Prostate gland (tissue), 2 donors: ENCODE data around the gene NOX3. TPM values are rescaled to one million over a fixed set of nuclear protein-coding genes. Genes with fewer than 3 reads are reported as not detected.
"Not testable (repeated sequence)": the region's sequence is repeated elsewhere in the genome, so short reads cannot be mapped to it uniquely, and the experiment has no call there.

ENCODE experiments used
- DNase-seq: peaks from one replicate; pipeline ENCODE4 v3.0.0-alpha.2; 2019; ENCODE audit warnings: low spot score
- H3K27ac ChIP-seq, 2 donors: fragments of 200-600 bp; sonication (generic); 2 replicates each; pipeline ENCODE4 v1.5.1; 2017 to 2019
- H3K27me3 ChIP-seq: fragments of 200-600 bp; sonication (generic); replicated peaks from 2 replicates; pipeline ENCODE4 v1.5.1; 2019; ENCODE audit not compliant: insufficient read depth
- H3K36me3 ChIP-seq, 2 donors: fragments of 200-600 bp; sonication (generic); 1 replicate in 1 of 2; 2 replicates in 1 of 2; pipeline versions ENCODE4 v1.5.1 to v1.8.1; 2017 to 2019
- H3K4me1 ChIP-seq: fragments of 200-600 bp; sonication (generic); replicated peaks from 2 replicates; pipeline ENCODE4 v1.5.1; 2019
- H3K4me3 ChIP-seq, 2 donors: fragments of 200-600 bp; sonication (generic); 2 replicates each; pipeline ENCODE4 v1.5.1; 2017 to 2019
- H3K9me3 ChIP-seq: fragments of 200-600 bp; sonication (generic); 2 replicates; pipeline ENCODE4 v1.5.1; 2017
- POLR2A ChIP-seq: fragments of 450-650 bp; IDR thresholded peaks from one replicate; pipeline ENCODE4 v1.6.1; 2016; ENCODE audit warnings: antibody characterized with exemption, mild to moderate bottlenecking
- POLR2AphosphoS5 ChIP-seq: sonication (generic); formaldehyde crosslinking; IDR thresholded peaks from one replicate; pipeline ENCODE4 v1.6.1; 2017; ENCODE audit warnings: antibody characterized with exemption
- WGBS: methylation state at CpG from one replicate; pipeline ENCODE4 v1.1.5; 2018; 5-methylcytosine and 5-hydroxymethylcytosine counted together
- intact Hi-C: fragments of 100-400 bp; cut with DNase I; formaldehyde crosslinking; loops from one replicate; pipeline ENCODE4 v1.14.2; 2022
- total RNA-seq, 2 donors: library from RNA; depleted of rRNA; stranded (reverse); fragments of >200 nt; gene quantifications; one replicate each; pipeline ENCODE4 v1.1.0, GENCODE V29; 2016
- TF ChIP-seq, protein P1 (sequence below), 4 experiments: fragments of 200-600 bp in 2 of 4; fragments of 450-650 bp in 2 of 4; sonication (generic) in 2 of 4; IDR thresholded peaks; 1 replicate in 3 of 4; 2 replicates in 1 of 4; pipeline ENCODE4 v1.5.1; 2016 to 2019; ENCODE audit warnings: antibody characterized with exemption in 4 of 4, mild to moderate bottlenecking in 2 of 4, moderate library complexity in 2 of 4

NOX3 gene
- total RNA-seq, 2 donors from 2014 or later, result not detected

DNA sequence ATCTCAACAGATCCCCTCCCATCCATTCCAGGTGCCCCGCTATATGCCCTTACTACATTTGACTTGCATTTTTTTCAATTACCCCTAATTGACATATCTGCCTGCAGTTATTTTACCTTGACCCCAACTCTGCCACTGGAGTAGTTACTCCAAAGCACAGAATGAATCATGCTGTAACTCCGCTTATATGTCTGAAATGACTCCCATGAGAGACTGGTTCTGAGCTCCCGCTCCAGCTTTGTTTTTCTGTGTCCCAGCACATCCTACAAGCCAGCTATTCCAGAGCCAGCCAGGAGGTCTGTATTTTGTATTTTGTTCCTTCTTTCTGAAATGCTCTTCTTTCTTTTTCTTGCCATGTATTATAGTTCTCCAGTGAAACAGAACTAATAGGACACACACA is 10.9 kb upstream of the NOX3 start:
- DNase-seq, result no peak
- Histone ChIP-seq H3K4me1 (no peaks in the 10 kb centered on the region), H3K36me3 (no peaks in the 10 kb centered on the region), H3K4me3 (no peak overlapping the region), H3K27ac (no peak overlapping the region), H3K27me3 (no peaks in the 10 kb centered on the region), H3K9me3 (no peaks in the 10 kb centered on the region)
- TF ChIP-seq POLR2A (no peak), POLR2AphosphoS5 (no peak)
- TF ChIP-seq, protein P1, sequence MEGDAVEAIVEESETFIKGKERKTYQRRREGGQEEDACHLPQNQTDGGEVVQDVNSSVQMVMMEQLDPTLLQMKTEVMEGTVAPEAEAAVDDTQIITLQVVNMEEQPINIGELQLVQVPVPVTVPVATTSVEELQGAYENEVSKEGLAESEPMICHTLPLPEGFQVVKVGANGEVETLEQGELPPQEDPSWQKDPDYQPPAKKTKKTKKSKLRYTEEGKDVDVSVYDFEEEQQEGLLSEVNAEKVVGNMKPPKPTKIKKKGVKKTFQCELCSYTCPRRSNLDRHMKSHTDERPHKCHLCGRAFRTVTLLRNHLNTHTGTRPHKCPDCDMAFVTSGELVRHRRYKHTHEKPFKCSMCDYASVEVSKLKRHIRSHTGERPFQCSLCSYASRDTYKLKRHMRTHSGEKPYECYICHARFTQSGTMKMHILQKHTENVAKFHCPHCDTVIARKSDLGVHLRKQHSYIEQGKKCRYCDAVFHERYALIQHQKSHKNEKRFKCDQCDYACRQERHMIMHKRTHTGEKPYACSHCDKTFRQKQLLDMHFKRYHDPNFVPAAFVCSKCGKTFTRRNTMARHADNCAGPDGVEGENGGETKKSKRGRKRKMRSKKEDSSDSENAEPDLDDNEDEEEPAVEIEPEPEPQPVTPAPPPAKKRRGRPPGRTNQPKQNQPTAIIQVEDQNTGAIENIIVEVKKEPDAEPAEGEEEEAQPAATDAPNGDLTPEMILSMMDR (IDR thresholded peaks at IDR 0.05), result no peak
- intact Hi-C loops, result no loop called here
- over 99% methylated on average over 3 of the region's 3 CpGs for whole genome bisulfite sequencing

DNA sequence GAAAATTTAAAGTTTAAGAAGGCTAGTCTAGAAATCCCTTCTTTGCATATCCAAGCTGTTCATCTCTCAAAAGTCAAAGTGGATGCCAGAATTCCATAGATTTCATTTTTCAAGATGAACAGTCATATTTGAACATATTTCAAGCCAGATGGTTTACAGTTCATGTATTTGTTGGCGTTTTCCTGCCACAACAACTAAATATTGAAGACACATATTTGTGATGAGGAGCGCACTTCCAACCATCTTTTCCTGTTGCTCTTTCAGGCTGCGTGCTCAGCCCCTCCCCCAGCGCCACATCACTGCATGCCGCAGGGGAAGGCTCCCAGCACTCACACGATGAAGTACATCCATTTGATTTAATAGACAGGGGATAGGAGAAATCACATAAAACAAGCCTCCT is 5.9 kb upstream of the NOX3 start:
- H3K4me3 ChIP-seq, result no peak overlapping the region
- intact Hi-C loops, result no loop called here
- H3K4me1 ChIP-seq, result no peaks in the 10 kb centered on the region
- H3K27me3 ChIP-seq, result no peaks in the 10 kb centered on the region
- no peaks in the 10 kb centered on the region for H3K36me3 ChIP-seq
- no peak for DNase-seq
- H3K9me3 ChIP-seq, result no peaks in the 10 kb centered on the region
- no peak overlapping the region for H3K27ac ChIP-seq
- 58% methylated on average over 6 of the region's 6 CpGs for WGBS
- TF ChIP-seq POLR2AphosphoS5, result no peak
- TF ChIP-seq, protein P1 (IDR thresholded peaks at IDR 0.05), result no peak
- TF ChIP-seq POLR2A, result no peak

DNA sequence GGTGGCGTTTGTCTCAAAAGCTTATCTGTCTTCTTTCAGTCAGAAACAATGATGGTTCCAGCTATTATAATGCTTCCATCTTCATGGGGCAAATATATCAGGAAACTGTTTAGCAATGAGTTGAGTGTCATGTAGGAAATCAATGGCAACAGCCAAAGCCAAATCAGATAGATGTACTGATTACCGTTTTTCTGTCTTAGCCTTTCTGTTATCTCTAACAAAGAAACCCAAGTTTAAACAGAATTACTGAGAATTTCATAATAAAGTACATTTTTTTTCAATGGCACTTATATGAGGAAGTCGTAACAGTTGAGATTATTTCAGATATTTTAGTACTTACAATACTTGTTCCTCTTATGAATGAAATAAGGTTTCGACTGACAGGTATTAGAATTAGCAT is 1.2 kb downstream of the NOX3 start:
- Histone ChIP-seq H3K36me3 (no peaks in the 10 kb centered on the region), H3K4me3 (no peak overlapping the region), H3K9me3 (no peaks in the 10 kb centered on the region), H3K27ac (no peak overlapping the region), H3K4me1 (no peaks in the 10 kb centered on the region), H3K27me3 (no peaks in the 10 kb centered on the region)
- intact Hi-C loops, result no loop called here
- no peak for DNase-seq
- TF ChIP-seq POLR2AphosphoS5, result no peak
- TF ChIP-seq, protein P1 (IDR thresholded peaks at IDR 0.05), result no peak
- no peak for TF ChIP-seq POLR2A
- 44% methylated on average over 4 of the region's 4 CpGs for WGBS

DNA sequence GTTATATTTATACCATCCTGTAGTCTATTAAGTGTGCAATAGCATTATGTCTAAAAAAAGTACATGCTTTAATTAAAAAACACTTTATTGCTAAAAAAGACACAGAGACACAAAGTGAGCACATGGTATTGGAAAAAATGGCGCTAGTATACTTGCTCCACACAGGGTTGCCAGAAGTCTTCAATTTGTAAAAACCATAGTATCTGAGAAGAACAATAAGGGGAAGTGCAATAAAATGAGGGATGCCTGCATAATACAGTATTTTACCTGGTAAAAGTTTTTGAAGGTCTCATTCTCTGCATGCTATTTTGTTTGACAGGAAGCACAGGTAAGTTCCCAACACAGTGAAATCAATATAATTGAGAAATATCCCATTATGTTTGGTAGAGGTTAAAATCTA is 1.6 kb downstream of the NOX3 start:
- intact Hi-C loops, result no loop called here
- no peak overlapping the region for H3K27ac ChIP-seq
- no peaks in the 10 kb centered on the region for H3K9me3 ChIP-seq
- no peaks in the 10 kb centered on the region for H3K4me1 ChIP-seq
- TF ChIP-seq POLR2A, result no peak
- TF ChIP-seq POLR2AphosphoS5, result no peak
- TF ChIP-seq, protein P1 (IDR thresholded peaks at IDR 0.05), result no peak
- H3K4me3 ChIP-seq, result no peak overlapping the region
- H3K27me3 ChIP-seq, result no peaks in the 10 kb centered on the region
- H3K36me3 ChIP-seq, result no peaks in the 10 kb centered on the region
- WGBS, result 79% methylated on average over 1 of the region's 1 CpG
- no peak for DNase-seq

DNA sequence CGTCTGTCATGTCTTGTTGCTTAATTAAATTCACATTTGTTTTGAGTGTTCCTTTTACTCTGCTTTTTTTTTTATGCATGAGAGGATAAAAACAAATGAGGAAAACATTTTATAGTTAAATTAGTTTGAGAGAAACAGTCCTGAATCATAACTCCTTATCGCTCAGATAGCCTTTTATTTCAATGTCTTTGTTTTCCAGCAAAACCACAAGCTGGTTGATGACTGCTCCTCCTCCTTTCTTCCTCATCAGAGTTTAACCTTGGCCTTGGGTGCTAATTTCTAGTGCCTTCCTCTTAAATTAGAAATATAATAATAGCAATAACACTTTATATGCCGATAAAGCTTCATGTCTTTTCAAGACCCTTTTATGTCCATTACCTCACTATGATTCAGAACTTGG is 3.1 kb downstream of the NOX3 start:
- no peak overlapping the region for H3K27ac ChIP-seq
- no peak overlapping the region for H3K4me3 ChIP-seq
- 84% methylated on average over 3 of the region's 3 CpGs for WGBS
- intact Hi-C loops, result no loop called here
- H3K9me3 ChIP-seq, result no peaks in the 10 kb centered on the region
- H3K36me3 ChIP-seq, result no peaks in the 10 kb centered on the region
- H3K4me1 ChIP-seq, result no peaks in the 10 kb centered on the region
- no peak for DNase-seq
- no peaks in the 10 kb centered on the region for H3K27me3 ChIP-seq
- TF ChIP-seq, protein P1 (IDR thresholded peaks at IDR 0.05), result no peak
- TF ChIP-seq POLR2A, result no peak
- TF ChIP-seq POLR2AphosphoS5, result no peak

DNA sequence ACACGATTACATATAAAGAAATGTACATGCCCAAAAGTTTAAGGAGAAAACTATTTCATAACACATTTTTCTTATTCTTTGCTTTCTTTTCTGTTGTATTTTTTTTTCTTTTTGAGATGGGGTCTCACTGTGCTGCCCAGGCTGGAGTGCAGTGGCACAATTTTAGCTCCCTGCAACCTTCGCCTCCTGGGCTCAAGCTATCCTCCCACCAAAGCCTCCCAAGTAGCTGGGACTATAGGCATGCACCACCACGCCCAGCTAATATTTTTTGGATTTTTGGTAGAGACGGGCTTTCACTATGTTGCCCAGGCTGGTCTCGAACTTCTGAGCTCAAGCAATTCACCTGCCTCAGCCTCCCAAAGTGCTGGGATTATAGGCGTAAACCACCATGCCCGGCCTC is 4.1 kb downstream of the NOX3 start:
- H3K9me3 ChIP-seq, intact Hi-C loops, H3K27me3 ChIP-seq, H3K36me3 ChIP-seq, H3K27ac ChIP-seq, H3K4me3 ChIP-seq, DNase-seq, H3K4me1 ChIP-seq: not testable (repeated sequence)
- WGBS, result 83% methylated on average over 7 of the region's 7 CpGs
